Left hindlimb (tissue), 1 donor: ENCODE results near the gene SLC8A2.
"Not testable (repeated sequence)": the region's sequence is repeated elsewhere in the genome, so short reads cannot be mapped to it uniquely, and the experiment has no call there.

Experiments used
- DNase-seq: peaks from one replicate; pipeline ENCODE4 v3.0.0-alpha.2; 2018

The SLC8A2 gene

DNA sequence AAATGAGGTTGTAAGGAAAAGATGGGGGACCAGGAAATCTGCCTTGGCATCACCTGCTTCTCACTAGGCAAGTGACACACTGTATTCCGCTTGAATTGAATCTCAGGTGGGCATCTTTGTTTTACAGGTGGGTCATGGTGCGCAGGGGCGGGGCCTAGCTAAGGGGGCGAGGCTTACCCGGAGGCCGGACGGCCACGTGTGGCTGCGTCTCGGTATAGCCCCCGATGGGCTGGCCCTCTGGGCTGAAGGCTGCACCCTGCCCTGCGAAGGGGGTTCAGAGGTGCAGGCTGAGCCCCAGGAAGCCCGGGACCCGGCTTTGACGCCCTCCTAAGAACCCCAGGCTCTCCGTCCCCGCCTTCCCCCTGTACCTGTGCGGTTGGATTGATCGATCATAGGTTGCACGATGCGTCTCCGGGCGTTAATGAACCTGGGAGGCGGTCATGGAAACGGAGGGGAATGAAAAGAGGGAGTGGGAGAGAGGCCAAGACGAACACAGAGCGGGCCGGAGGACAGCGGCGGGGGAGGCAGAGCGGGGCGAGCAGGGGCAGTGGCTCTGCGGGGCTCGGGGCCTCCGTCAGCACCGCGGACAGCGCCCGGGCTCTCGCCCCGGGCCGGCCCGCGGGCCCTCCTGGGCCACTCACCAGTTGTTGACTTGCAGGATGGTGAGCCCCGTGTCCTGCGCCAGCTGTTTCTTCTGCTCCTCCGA lies 64.8 kb downstream of the SLC8A2 start:
- no peak for DNase-seq

DNA sequence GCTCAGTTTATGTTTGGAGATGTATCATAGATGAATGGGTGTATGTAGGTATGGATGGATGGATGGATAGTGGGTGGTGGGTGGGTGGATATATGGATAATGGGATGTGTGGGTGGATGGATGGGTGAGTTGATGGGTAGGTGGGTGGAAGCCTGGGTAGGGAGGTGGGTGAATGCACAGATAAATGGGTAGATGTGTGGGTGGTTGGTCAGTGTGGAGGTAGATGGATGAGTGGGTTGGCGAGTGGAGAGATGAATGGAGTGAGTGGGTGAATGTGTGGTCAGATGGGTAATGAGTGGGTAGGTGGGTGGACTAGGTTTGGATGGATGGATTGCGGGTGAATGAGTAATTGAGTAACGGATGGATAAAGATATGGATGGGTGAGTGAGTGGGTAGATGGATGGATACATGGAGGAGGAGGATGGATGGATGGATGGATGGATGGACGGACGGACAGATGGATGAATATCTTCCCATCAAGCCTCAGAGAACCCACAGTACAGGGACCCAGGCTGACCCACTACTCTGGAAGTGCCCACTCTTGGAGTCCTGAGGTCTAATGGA lies 65.8 kb downstream of the SLC8A2 start:
- no peak for DNase-seq

DNA sequence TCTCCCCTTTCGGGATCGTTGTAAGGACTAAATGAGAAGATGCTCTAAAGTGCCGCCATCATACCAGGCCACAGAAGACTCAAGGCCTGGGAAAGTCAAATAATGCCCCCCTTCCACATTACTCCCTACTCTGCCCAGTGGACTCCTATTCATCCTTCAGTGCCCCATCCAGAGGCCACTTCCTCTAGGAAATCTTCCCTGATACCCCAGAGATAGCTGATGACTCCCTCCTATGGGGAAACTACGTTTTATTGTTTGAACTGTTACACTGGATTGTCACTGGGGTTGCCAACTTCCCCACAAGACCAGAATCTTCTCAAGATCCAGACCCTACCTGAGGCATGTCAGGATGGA lies 66.5 kb downstream of the SLC8A2 start:
- no peak for DNase-seq

DNA sequence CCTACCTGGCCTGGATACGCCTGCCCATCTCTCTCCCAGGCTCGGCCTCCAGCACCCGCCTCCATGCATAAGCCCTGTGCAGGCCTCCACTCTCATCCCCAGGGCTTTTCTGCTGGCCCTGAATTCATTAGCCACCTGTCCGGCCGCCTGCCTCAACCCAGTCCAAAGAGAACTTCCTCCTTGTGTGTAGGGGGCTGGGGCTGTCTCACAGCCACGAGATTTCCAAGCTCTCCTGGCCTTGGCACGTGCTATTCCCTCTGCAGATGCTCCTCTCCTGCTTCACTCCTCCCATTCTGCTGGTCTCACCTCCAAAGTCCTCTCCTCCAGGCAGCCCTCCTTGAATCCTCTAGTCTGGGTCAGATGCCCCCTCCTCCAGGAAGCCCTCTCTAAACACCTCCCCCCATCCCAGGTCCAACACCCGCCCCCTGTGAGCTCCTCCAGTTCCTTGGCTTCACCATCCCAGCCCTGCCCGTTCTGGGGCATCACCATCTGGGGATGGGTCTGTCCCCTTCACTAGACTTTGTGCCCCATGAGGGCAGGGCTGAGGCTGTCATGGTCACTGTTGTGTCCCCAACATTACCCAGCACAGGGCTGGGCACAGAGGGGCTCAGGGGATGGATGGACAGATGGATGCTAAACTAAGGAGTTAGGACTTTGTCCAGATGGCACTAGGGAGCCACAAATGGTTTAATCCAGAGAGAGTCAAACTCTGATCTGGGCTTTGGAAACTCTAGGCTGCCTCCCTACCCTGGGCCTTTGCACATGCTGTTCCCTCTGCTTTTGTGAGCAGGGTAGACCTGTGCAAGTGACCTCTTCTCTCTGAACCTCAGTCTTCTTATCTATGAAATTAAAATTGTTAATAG lies 67.1 kb downstream of the SLC8A2 start:
- no peak for DNase-seq

DNA sequence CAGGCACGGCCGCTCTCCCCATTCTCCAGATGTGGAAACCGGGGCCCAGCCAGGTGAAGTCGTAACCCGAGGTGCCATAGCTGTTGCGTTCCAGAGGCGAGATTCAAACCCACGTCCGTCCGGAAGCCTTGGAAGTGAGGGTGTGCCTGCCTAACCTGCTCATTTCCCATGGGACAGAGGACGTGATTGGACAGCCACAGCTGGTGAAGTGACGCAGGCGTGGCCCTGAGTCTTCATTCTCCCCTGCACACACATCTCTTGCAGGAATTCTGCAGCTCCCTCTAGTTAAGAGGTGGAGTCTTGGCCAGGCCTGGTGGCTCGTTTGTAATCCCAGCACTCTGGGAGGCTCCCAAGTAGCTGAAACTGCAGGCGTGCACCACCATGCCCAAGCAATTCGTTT lies 69.2 kb downstream of the SLC8A2 start:
- no peak for DNase-seq

DNA sequence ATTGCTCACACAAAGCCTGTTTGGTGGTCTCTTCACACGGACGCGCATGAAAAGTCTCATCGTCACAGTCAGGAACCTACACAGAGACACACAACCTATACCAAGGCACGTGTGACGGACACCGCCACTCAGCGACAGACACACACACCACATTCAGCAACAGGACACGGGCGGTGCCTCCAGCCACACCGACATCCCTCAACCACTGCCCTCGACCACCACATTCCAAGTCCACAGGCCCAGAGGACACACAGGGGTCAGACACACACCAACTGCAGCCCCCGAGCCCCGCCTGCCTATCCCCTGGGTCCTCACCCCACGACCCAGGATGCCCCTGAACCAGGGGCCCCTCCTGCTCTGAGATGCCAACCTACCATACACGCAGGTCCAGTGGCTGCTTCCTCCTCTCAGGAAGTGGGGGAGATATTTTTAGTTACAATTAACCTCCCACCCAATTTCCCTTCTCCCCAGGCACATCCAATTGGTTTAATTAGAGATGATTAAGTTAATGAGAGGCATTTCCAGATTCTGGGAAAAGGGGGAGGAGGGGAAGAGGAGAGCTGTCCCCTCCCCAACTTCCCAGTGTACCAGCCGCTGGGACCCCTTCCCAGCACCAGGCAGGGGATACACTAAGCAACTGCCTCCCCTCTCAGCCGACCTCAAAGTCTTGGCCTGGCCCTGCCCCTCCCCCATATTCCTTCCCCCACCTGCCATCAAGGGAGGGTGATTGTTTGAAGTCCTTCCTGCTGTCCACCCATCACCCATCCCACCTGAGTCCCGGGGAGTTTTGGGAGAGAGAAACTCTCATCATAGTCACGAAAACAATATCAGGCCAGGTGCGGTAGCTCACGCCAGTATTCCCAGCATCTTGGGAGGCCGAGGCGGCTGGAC lies 72.7 kb downstream of the SLC8A2 start:
- no peak for DNase-seq

DNA sequence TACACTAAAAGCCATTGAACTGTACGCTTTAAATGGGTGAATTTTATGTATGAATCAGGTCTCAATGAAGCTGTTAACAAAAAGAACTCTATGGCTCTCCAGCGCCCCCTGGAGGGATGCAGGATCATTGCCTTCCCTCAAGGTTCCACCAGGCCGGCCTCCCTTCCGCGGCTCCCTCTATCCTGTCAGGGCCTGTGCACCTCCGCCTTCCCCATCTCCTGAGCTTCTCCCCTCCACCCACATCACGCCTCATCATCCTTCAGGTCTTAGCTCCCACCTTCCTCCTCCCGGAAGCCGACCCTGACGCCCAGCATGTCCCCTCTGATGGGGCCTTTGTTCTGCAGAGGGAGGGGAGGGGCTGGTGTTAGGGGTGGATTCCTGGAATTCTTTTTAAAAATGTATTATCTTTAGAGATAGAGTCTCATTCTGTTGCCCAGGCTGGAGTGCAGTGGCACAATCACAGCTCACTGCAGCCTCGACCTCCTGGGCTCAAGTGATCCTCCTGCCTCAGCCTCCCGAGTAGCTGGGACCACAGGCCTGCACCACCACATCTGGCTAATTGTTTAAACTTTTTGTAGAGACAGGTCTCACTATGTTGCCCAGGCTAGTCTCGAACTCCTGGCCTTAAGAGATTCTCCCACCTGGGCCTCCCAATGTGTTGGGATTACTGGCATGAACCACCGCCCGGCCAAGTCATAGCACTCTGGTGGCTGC lies 80.0 kb downstream of the SLC8A2 start:
- peak; percentile 78 for DNase-seq

DNA sequence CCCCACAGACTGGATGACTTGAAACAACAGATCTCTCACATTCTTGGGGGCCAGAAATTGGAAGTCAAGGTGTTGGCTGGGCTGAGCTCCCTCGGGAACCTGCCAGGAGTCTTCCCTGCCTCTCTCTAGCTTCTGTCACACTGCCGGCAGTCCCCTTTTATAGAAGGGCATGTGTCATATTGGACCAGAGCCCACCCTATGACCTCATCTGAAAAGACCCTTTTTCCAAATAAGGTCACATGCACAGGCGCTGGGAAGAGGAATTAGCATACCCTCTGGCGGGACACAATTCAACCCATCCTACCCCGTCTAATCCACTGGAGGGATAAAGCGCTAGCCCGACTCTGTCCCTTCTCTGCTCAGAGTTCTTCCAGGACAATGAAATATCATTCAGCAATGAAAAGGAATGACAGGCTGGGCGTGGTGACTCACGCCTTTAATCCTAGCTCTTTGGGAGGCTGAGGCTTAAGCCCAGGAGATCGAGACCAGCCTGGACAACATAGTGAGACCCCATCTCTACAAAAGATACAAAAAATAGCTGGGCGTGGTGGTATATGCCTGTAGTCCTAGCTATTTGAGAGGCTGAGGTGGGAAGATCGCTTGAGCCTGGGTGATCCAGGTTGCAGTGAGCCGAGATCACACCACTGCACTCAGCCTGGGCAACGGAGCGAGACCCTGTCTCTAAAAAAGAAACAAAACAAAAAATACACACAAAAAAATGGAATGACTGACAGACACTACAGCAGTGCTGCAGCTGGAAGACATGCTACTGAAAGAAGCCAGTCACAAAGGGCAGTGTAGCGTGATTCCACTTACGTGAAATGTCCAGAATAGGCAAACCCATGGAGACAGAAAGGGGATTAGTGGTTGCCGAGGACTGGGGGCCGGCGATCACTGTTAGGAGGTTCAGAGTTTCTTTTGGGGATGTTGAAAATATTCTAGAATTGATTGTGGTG lies 80.9 kb downstream of the SLC8A2 start:
- DNase-seq: no peak

DNA sequence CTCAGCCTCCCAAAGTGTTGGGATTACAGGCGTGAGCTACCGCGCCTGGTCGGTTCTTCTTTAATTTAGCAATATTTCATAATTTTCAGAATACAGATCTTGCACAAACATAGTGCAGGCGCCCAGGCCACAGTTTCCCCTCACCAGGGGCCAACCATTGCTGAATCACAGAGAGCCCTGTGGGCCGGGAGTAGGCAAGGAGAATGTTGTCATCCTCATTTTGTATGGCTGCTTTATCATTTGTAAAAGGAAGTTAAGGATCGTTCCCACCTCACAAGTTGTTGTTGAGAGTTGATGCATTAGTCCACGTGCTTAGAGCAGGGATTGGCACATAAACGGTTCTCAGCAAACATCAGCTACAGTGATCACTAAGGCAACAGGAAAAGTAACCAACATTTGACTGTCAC lies 82.5 kb downstream of the SLC8A2 start:
- no peak for DNase-seq

DNA sequence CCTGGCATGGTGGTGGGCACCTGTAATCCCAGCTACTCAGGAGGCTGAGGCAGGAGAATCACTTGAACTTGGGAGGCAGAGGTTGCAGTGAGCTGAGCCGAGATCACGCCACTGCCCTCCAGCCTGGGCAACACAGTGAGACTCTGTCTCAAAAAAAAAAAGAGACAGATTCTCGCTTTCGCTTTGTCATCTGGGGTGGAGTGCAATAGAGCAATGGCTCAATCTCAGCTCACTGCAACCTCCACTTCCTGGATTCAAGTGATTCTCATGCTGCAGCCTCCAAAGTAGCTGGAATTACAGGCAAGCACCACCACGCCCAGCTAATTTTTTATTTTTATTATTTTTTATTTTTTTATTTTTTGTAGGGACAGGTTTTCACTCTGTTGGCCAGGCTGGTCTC lies 83.0 kb downstream of the SLC8A2 start:
- DNase-seq: not testable (repeated sequence)

DNA sequence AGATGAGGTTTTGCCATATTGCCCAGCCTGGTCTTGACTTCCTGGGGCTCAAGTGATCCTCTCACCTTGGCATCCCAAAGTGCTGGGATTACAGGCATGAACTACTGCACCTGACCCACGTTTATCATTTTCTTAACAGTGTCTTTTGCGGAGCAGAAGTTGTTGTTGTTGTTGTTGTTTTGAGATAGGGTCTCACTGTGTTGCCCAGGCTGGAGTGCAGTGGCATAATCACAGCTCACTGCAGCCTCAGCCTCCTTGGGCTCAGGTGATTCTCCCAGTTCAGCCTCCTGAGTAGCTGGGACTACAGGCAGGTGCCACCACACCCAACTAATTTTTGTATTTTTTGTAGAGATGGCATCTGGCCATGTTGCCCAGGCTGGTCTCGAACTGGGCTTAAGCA lies 84.1 kb downstream of the SLC8A2 start:
- DNase-seq: not testable (repeated sequence)

DNA sequence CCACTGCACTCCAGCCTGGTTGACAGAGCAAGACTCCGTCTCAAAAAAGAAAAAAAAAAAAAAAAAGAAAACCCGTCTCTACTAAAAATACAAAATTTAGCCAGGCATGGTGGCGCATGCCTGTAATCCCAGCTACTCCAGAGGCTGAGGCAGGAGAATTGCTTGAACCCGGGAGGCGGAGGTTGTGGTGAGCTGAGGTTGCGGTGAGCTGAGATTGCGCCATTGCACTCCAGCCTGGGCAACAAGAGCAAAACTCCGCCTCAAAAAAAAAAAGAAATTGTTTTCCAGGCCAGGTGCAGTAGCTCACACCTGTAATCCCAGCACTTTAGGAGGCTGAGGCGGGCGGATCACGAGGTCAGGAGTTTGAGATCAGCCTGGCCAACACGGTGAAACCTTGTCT lies 85.1 kb downstream of the SLC8A2 start:
- DNase-seq: not testable (repeated sequence)

DNA sequence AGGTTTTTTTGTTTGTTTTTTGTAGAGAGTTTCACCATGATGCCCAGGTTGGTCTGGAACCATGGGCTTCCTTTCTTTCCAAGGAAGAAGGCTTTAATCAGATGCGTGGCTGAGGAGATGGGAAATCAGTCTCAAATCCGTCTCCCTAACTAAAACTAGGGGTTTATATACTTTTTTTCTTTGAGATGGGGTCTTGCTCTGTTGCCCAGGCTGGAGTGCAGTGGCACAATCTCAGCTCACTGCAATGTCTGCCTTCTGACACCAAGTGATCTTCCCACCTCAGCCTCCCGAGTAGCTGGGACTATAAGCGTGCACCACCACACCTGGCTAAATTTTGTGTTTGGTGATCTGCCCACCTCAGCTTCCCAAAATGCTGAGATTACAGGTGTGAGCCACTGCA lies 87.2 kb downstream of the SLC8A2 start:
- not testable (repeated sequence) for DNase-seq

DNA sequence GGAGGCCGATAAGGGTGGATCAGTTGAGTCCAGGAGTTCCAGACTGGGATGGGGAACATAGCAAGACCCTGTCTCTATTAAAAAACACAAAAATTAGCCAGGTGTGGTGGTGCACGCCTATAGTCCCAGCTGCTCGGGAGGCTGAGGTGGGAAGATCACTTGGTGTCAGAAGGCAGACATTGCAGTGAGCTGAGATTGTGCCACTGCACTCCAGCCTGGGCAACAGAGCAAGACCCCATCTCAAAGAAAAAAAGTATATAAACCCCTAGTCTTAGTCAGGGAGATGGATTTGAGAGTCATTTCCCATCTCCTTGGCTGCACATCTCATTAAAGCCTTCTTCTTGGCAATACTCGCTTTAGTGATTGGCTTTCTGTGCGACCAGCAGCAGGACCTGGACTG lies 87.8 kb downstream of the SLC8A2 start:
- DNase-seq: not testable (repeated sequence)

DNA sequence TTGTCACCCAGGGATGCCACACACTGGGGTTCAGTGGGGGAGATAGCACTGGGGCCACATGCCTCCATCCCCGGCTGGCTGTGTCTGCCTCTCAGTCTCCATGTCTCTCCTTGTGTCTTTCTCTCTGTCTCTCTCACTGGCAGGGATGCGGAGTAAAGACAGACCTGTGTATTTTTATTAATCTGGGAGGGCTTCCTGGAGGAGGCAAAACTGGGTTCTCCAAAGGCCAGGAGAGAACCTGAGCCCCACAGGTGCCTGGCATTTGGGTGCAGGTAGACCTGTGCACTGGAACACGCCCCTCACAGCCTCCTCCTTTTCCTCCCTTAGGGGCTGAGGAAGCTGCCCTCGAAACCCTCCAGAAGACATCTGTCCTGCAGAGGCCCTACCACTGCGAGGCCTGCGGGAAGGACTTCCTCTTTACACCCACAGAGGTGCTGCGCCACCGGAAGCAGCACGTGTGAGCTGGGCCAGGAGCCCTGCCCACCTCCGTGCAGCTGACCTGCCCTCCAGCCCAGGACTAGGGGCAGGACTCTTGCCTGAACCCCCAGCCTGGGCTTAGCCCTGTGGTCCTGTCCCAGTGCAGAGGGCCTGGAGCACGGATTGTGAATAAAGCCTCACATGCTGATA lies 89.9 kb downstream of the SLC8A2 start:
- DNase-seq: no peak

DNA sequence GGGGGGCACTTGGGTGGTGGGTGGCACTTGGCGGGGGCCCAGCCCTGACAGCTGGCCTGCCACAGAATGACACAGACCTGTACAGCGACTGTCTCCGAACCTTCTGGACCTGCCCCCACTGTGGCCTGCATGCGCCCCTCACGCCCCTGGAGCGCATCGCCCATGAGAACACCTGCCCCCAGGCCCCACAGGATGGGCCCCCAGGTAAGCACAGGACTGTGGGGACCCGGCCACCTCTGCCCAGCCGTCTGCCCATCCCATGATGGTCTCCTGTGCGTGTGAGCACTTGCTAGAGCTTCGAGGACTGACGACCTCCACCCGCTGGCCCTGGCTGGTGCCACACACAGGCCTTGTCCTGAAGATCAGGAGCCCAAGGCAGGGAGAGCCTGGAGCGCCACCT lies 90.6 kb downstream of the SLC8A2 start:
- DNase-seq: no peak

DNA sequence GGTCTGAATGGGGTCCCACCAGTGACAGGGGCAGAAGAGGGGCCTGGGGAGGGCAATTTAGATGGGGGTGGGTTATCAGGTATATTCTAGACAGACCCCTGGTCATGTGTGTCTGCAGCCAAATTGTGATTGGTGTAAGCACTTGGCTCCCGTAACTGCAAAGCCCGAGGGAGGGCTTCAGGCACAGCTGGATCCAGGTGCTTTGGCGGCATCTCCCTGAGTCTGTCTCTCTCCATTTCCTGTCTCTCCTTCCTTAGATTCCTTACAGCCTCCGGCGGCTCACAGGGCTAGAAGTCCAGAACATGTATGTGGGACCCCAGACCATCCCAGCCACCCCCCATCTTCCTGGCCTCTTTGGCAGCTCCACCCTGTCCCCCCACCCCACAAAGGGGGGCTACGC lies 91.1 kb downstream of the SLC8A2 start:
- DNase-seq: no peak

DNA sequence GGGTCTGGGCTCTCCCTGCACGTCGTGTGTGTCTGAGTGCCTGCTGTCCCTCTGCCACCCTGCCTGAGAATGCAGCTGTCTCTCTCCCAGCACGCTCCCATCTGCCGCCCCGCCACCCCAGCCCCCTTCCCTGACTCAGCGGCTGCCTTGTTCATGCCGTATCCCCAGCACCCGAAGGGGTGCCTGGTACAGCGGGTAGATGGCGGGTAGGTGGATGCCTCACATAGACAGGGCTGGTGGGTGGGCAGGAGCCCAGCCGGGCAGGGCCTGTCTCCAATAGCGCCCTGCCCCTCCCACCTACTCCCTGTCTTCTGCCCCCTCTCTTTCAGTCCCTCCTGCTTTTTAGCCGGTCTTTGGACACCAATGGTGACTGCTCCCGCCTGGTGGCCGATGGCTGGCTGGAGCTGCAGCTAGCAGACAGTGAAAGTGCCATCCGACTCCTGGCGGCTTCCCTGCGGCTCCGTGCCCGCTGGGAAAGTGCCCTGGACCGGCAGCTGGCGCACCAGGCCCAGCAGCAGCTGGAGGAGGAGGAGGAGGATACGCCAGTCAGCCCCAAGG lies 92.2 kb downstream of the SLC8A2 start:
- DNase-seq: no peak

DNA sequence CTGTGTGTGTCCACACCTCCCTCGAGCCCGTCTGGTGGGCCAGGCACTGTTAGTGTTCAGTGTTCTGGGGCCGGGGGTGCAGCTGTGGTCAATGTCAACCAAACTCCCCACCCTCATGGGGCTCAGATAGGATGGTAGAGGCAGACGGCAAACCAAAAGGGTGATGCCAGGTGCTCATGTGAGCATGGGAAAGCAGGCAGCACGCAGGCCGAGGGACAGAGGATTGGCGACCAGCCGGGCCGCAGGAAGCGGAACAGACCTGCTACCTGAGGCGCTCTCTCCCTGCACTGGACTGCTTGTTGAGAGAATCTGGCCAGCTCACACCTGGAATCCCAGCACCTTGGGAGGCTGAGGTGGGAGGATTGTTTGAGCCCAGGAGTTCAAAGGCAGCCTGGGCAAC lies 93.4 kb downstream of the SLC8A2 start:
- DNase-seq: no peak
